Osteocyte (in vitro differentiated cells): ENCODE measurements around the gene FCER1G. TPM values are rescaled to one million over a fixed set of nuclear protein-coding genes. Genes with fewer than 3 reads are reported as not detected.

Experiments
- DNase-seq: peaks from one replicate; pipeline ENCODE4 v3.0.0; 2021; ENCODE audit warnings: mixed read lengths; ENCODE audit not compliant: unreplicated experiment; ENCODE audit errors: extremely low spot score
- H3K27ac Mint-ChIP-seq: one replicate; pipeline ENCODE4 v1.8.0; 2021; ENCODE audit warnings: mild to moderate bottlenecking, mixed read lengths; ENCODE audit not compliant: unreplicated experiment
- H3K27me3 Mint-ChIP-seq: one replicate; pipeline ENCODE4 v1.8.0; 2021; ENCODE audit warnings: mixed read lengths; ENCODE audit not compliant: unreplicated experiment
- H3K36me3 Mint-ChIP-seq: one replicate; pipeline ENCODE4 v1.8.0; 2021; ENCODE audit warnings: mixed read lengths; ENCODE audit not compliant: unreplicated experiment
- H3K4me1 Mint-ChIP-seq: one replicate; pipeline ENCODE4 v1.8.0; 2021; ENCODE audit warnings: mixed read lengths; ENCODE audit not compliant: unreplicated experiment
- H3K4me3 Mint-ChIP-seq: one replicate; pipeline ENCODE4 v1.8.0; 2021; ENCODE audit warnings: mild to moderate bottlenecking, moderate library complexity, mixed read lengths; ENCODE audit not compliant: unreplicated experiment
- H3K9me3 Mint-ChIP-seq: one replicate; pipeline ENCODE4 v1.8.0; 2021; ENCODE audit warnings: mixed read lengths; ENCODE audit not compliant: unreplicated experiment
- total RNA-seq: library from RNA; stranded (reverse); gene quantifications from 2 replicates; pipeline ENCODE4 v1.2.1, GENCODE V29; 2021
- TF ChIP-seq, protein P1 (sequence below): fragments of 200-600 bp; sonication (generic); IDR thresholded peaks from 2 replicates; pipeline ENCODE4 v1.5.0; 2021; ENCODE audit warnings: antibody characterized with exemption, mild to moderate bottlenecking, moderate library complexity

FCER1G gene
- total RNA-seq, 1 donor from 2014 or later: not detected

DNA sequence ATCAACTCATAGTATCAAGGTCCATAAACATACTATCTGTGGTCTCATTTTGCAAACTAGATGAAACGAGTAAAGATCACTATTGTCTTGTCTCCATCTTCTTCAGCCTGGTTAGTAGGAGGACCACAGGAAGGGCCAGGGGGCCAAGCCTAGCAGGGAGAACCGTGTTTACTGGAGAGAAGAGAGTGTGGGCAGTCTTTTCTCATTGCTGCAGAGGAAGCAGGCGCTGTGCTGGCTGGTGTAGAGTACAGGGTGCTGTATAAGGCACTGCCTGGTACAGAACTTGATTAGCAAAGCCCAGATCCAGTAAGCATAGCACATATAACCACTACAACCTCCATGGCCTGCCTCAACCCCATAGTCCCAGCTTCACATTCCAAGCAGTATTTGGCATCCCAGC lies 27.8 kb upstream of the FCER1G start:
- DNase-seq: no peak
- H3K4me1 Mint-ChIP-seq: peaks cover 14% of the 10 kb centered on the region
- H3K27me3 Mint-ChIP-seq: no peaks in the 10 kb centered on the region
- H3K27ac Mint-ChIP-seq: no peak overlapping the region
- H3K36me3 Mint-ChIP-seq: no peaks in the 10 kb centered on the region
- TF ChIP-seq, protein P1, sequence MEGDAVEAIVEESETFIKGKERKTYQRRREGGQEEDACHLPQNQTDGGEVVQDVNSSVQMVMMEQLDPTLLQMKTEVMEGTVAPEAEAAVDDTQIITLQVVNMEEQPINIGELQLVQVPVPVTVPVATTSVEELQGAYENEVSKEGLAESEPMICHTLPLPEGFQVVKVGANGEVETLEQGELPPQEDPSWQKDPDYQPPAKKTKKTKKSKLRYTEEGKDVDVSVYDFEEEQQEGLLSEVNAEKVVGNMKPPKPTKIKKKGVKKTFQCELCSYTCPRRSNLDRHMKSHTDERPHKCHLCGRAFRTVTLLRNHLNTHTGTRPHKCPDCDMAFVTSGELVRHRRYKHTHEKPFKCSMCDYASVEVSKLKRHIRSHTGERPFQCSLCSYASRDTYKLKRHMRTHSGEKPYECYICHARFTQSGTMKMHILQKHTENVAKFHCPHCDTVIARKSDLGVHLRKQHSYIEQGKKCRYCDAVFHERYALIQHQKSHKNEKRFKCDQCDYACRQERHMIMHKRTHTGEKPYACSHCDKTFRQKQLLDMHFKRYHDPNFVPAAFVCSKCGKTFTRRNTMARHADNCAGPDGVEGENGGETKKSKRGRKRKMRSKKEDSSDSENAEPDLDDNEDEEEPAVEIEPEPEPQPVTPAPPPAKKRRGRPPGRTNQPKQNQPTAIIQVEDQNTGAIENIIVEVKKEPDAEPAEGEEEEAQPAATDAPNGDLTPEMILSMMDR: no peak
- H3K9me3 Mint-ChIP-seq: no peaks in the 10 kb centered on the region
- H3K4me3 Mint-ChIP-seq: no peak overlapping the region

DNA sequence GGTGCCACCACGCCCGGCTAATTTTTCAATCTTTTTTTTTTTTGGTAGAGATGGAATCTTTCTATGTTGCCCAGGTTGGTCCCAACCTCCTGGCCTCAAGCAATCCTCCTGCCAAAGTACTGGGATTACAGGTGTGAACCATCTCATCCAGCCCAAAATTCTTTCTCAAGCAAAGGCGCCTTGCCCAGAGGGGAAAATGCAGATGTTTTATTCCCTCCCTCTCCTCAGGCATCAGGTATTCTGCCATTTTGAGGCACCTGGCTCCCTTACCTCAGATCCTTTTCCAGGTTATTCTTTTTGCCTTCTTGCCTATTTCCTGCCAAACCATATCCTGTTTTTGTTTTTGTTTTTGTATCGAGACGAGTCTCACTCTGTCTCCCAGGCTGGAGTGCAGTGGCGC lies 26.7 kb upstream of the FCER1G start:
- Mint-ChIP-seq H3K27me3 (no peaks in the 10 kb centered on the region), H3K4me3 (no peak overlapping the region), H3K4me1 (peaks cover 11% of the 10 kb centered on the region), H3K9me3 (no peaks in the 10 kb centered on the region), H3K36me3 (peaks cover 2% of the 10 kb centered on the region), H3K27ac (no peak overlapping the region)
- no peak for DNase-seq
- TF ChIP-seq, protein P1: no peak

DNA sequence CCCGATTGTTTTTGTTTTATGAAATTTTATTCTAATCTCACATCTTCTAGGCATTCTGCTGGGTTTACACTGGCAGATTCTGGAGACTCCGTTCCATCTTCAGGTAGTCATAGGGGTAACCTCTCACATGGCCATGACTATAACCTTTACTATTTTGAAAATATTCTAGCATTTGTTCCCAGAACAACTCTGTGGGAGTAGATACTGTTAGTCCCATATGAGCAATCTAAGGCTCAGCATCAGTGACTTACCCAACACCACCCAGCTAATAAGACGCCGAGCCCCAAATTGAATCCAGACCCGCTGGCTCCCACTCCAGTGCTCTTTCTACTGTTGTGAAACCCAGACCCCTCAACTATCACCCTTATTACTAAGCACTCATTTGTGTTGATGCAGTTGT lies 26.1 kb upstream of the FCER1G start:
- Mint-ChIP-seq H3K27ac (no peak overlapping the region), H3K4me3 (no peak overlapping the region), H3K4me1 (peaks cover 11% of the 10 kb centered on the region), H3K27me3 (no peaks in the 10 kb centered on the region), H3K9me3 (no peaks in the 10 kb centered on the region), H3K36me3 (peaks cover 2% of the 10 kb centered on the region)
- no peak for DNase-seq
- TF ChIP-seq, protein P1: no peak

DNA sequence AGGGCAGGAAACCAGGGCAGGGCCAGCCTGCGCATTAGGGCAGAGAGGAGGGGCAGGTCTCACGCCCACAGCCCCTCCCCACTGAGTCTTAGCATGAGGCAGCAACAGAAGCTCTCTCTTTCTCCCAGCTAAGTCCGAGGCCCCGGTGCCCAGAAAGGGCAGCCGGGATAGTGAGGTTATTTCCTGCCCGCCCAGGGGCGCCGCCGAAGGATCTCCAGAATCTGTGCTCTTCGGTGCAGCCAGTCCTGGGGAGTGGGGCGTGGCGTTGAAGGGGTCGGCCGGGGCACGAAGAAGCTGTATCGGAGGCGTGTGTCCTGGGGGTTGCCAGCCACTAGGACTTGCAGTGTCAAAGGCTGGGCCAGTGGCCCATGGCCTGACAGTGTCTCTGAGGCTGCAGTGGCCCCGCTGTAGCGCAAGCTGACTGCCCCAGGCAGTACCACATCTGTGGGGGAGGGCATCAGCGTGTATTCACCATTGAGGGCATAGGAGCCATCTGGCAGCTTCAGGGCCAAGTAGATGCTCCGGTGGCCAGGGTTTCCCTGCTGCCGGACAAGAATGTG lies 24.1 kb upstream of the FCER1G start:
- H3K9me3 Mint-ChIP-seq: no peaks in the 10 kb centered on the region
- no peaks in the 10 kb centered on the region for H3K27me3 Mint-ChIP-seq
- H3K36me3 Mint-ChIP-seq: peaks cover 2% of the 10 kb centered on the region
- TF ChIP-seq, protein P1: no peak
- no peak overlapping the region for H3K4me3 Mint-ChIP-seq
- peaks cover 4% of the 10 kb centered on the region for H3K4me1 Mint-ChIP-seq
- H3K27ac Mint-ChIP-seq: no peak overlapping the region
- no peak for DNase-seq

DNA sequence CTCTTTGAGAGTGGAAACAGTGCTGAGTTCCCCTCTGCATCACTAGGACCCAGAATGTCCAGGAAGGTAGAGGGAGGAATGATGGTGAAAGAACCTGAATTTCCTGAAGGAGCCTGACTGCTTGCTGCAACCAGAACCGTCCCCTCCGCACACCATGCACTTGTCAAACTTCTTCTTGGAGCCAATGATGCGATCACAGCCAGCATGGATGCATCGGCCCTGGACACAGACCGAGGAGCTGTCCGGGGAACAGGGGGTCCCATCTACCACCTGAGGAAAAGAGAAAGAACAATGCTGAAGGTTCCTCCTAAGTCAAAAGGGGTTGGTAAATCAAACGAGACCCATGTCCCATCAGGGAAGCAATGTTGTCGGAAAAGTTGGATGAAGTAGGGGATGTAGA lies 23.1 kb upstream of the FCER1G start:
- H3K36me3 Mint-ChIP-seq: peaks cover 2% of the 10 kb centered on the region
- no peak overlapping the region for H3K27ac Mint-ChIP-seq

More for the DNA sequence above, 23.1 kb upstream of the FCER1G start:
- H3K4me1 Mint-ChIP-seq: peaks cover 13% of the 10 kb centered on the region
- no peaks in the 10 kb centered on the region for H3K9me3 Mint-ChIP-seq
- no peaks in the 10 kb centered on the region for H3K27me3 Mint-ChIP-seq
- no peak for DNase-seq
- H3K4me3 Mint-ChIP-seq: no peak overlapping the region
- TF ChIP-seq, protein P1: no peak
